ENCODE data around the gene KRTAP2-2. TPM values are rescaled to one million over a fixed set of nuclear protein-coding genes. Genes with fewer than 3 reads are reported as not detected.
"Not testable (repeated sequence)": the region's sequence is repeated elsewhere in the genome, so short reads cannot be mapped to it uniquely, and the experiment has no call there.

Gene KRTAP2-2
- total RNA-seq, 1 donor from 2014 or later, result not detected

GRCh38 chr17:41065829-41066624, 11.0 kb upstream of the KRTAP2-2 start, which contains the start of gene KRTAP2-4:
TSS of gene KRTAP2-4 (minus strand) at chr17:41065879. CDS start at chr17:41065845, 34 bp downstream.
- no peak for DNase-seq (ENCODE audit: low spot score, unreplicated experiment)
- peaks cover 2% of the 10 kb centered on the region for H3K4me1 Mint-ChIP-seq (ENCODE audit: low read depth)

GRCh38 chr17:41065016-41065689, 10.1 kb upstream of the KRTAP2-2 start:
- not testable (repeated sequence) for H3K4me1 Mint-ChIP-seq (ENCODE audit: low read depth); H3K27ac Mint-ChIP-seq; DNase-seq (ENCODE audit: low spot score, unreplicated experiment); H3K9me3 Mint-ChIP-seq (ENCODE audit: low read depth); H3K27me3 Mint-ChIP-seq; H3K4me3 Mint-ChIP-seq (ENCODE audit: low read depth); H3K36me3 Mint-ChIP-seq (ENCODE audit: insufficient read depth)

More at GRCh38 chr17:41065829-41066624, 11.0 kb upstream of the KRTAP2-2 start, which contains the start of gene KRTAP2-4:
- Mint-ChIP-seq H3K4me3 (ENCODE audit: low read depth) (no peak within 1 kb of the TSS), H3K27me3 (no peaks in the 10 kb centered on the region), H3K27ac (no peak within 1 kb of the TSS), H3K36me3 (ENCODE audit: insufficient read depth) (no peaks in the 10 kb centered on the region), H3K9me3 (ENCODE audit: low read depth) (no peaks in the 10 kb centered on the region)
- no peak for TF ChIP-seq CTCF (IDR thresholded peaks at IDR 0.05; ENCODE audit: unreplicated experiment)

- Mint-ChIP-seq H3K27me3 (no peaks in the 10 kb centered on the region), H3K4me3 (ENCODE audit: low read depth) (no peak overlapping the region), H3K36me3 (ENCODE audit: insufficient read depth) (no peaks in the 10 kb centered on the region), H3K27ac (no peak overlapping the region), H3K4me1 (ENCODE audit: low read depth) (peaks cover 9% of the 10 kb centered on the region), H3K9me3 (ENCODE audit: low read depth) (no peaks in the 10 kb centered on the region)
- TF ChIP-seq CTCF (IDR thresholded peaks at IDR 0.05; ENCODE audit: unreplicated experiment), result no peak
- DNase-seq (ENCODE audit: low spot score, unreplicated experiment), result no peak
These were observed 9.3 kb upstream of the KRTAP2-2 start for GRCh38 chr17:41064301-41064700.

DNA sequence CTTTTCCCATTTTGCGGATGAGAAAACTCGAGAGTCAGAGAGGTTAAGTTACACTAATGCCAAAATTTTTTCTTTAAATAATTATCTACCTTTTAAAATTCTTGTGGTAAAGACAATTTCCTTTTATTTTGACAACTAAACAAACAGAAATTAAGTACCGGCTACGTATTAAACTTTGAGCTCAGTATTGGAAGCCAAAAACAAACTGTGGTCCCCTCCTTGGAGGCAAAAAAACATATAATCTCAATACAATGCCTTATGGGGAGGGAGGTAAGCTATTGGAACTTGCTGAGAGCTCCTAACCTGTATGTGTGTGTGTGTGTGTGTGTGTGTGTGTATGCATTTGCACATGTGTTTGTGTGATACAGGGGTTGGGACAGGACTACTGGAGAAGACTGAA, 8.4 kb upstream of the KRTAP2-2 start:
- Mint-ChIP-seq H3K9me3 (ENCODE audit: low read depth) (no peaks in the 10 kb centered on the region), H3K36me3 (ENCODE audit: insufficient read depth) (no peaks in the 10 kb centered on the region), H3K4me1 (ENCODE audit: low read depth) (peaks cover 10% of the 10 kb centered on the region), H3K27me3 (no peaks in the 10 kb centered on the region), H3K27ac (no peak overlapping the region), H3K4me3 (ENCODE audit: low read depth) (no peak overlapping the region)
- no peak for DNase-seq (ENCODE audit: low spot score, unreplicated experiment)
- no peak for TF ChIP-seq CTCF (IDR thresholded peaks at IDR 0.05; ENCODE audit: unreplicated experiment)

- no peak for TF ChIP-seq CTCF (IDR thresholded peaks at IDR 0.05; ENCODE audit: unreplicated experiment)
- no peak for DNase-seq (ENCODE audit: low spot score, unreplicated experiment)
- Mint-ChIP-seq H3K4me3 (ENCODE audit: low read depth) (no peak overlapping the region), H3K4me1 (ENCODE audit: low read depth) (peaks cover 10% of the 10 kb centered on the region), H3K27ac (no peak overlapping the region), H3K36me3 (ENCODE audit: insufficient read depth) (no peaks in the 10 kb centered on the region), H3K9me3 (ENCODE audit: low read depth) (peaks cover 6% of the 10 kb centered on the region), H3K27me3 (no peaks in the 10 kb centered on the region)
These were observed 6.9 kb upstream of the KRTAP2-2 start for GRCh38 chr17:41061964-41062363.
